Lung (tissue), 12 donors: Measurements from ENCODE around the gene RAB30. TPM values are rescaled to one million over a fixed set of nuclear protein-coding genes. Genes with fewer than 3 reads are reported as not detected.

Experiments used
- ATAC-seq: fragments of 200-7000 bp; cut with Tn5 transposase; one replicate; pipeline ENCODE4 v1.9.1; 2020; ENCODE audit warnings: moderate number of reproducible peaks; ENCODE audit not compliant: insufficient read depth, low FRiP score
- DNase-seq, 3 donors: peaks; one replicate each; pipeline ENCODE4 v3.0.0-alpha.2; 2013 to 2017
- H3K27ac ChIP-seq, 2 donors: one replicate each; pipeline ENCODE4 v1.5.1; 2013; ENCODE audit warnings: mild to moderate bottlenecking in 2 of 2, moderate library complexity in 2 of 2, control low read depth in 1 of 2, inconsistent platforms in 1 of 2, low read depth in 1 of 2, low read length in 1 of 2
- H3K27me3 ChIP-seq, 3 donors: one replicate each; pipeline ENCODE4 v1.5.1; 2013; ENCODE audit warnings: low read length in 2 of 3; ENCODE audit not compliant: control insufficient read depth in 3 of 3, insufficient read depth in 3 of 3
- H3K36me3 ChIP-seq, 4 donors: one replicate each; pipeline ENCODE4 v1.5.1; 2013; ENCODE audit warnings: low read length in 4 of 4, mild to moderate bottlenecking in 1 of 4, moderate library complexity in 1 of 4; ENCODE audit not compliant: control insufficient read depth in 4 of 4, insufficient read depth in 4 of 4
- H3K4me1 ChIP-seq, 5 donors: one replicate each; pipeline ENCODE4 v1.5.1; 2013; ENCODE audit warnings: low read length in 5 of 5, mild to moderate bottlenecking in 2 of 5, moderate library complexity in 1 of 5; ENCODE audit not compliant: control insufficient read depth in 5 of 5, insufficient read depth in 5 of 5
- H3K4me3 ChIP-seq: one replicate; pipeline ENCODE4 v1.5.1; 2013; ENCODE audit warnings: mild to moderate bottlenecking, control low read depth, moderate library complexity
- H3K9ac ChIP-seq, 2 donors: one replicate each; pipeline ENCODE4 v1.5.1; 2013; ENCODE audit warnings: low read length in 2 of 2, control low read depth in 1 of 2; ENCODE audit not compliant: insufficient read depth in 1 of 2
- H3K9me3 ChIP-seq, 4 donors: one replicate each; pipeline ENCODE4 v1.5.1; 2013; ENCODE audit warnings: low read length in 3 of 4, mild to moderate bottlenecking in 1 of 4, moderate library complexity in 1 of 4; ENCODE audit not compliant: control insufficient read depth in 4 of 4, insufficient read depth in 3 of 4
- CTCF ChIP-seq: IDR thresholded peaks from 2 replicates; pipeline ENCODE4 v1.5.1; 2012; ENCODE audit warnings: mild to moderate bottlenecking; ENCODE audit errors: control extremely low read depth, extremely low read depth
- WGBS, 2 donors: extraction: QIAGEN DNeasy Blood & Tissue Kit; methylation state at CpG; one replicate each; pipeline ENCODE4 v1.1.7; 2013; 5-methylcytosine and 5-hydroxymethylcytosine counted together
- polyA plus RNA-seq, 2 donors: library from polyadenylated mRNA; stranded (reverse); fragments of 200-250 nt; gene quantifications; one replicate each; pipeline ENCODE4 v1.2.1, GENCODE V29; 2013
- total RNA-seq, 2 donors: library from RNA; depleted of rRNA in 1 of 2; stranded (reverse); fragments of >200 nt in 1 of 2; gene quantifications; one replicate each; pipeline ENCODE4 v1.2.1, GENCODE V29; 2014 to 2021
- donor health status: control.
- donor health status: control.
- donor health status: Bipolar disorder and iron deficiency.
- donor health status: healthy.
- donor health status: DM: yes; HTN: yes; CAD: no.

The RAB30 gene
- total and polyA plus RNA-seq, 4 donors, result 1.6 to 25.5 (median 7.5) TPM

GRCh38 chr11:83021780-83022125 is 49.9 kb downstream of the RAB30 start:
- TF ChIP-seq CTCF, result no peak
- no peak for ATAC-seq
- Histone ChIP-seq H3K4me3 (no peak overlapping the region), H3K27ac (no peak overlapping the region), H3K4me1 (peaks cover 0 to 13% (median 3%) of the 10 kb centered on the region in 5 donors), H3K9me3 (peaks cover 0 to 2% (median 0%) of the 10 kb centered on the region in 4 donors), H3K36me3 (no peaks in the 10 kb centered on the region), H3K9ac (no peak overlapping the region), H3K27me3 (no peaks in the 10 kb centered on the region)
- WGBS, 2 donors, result 92 to 94% methylated on average over 2 of the region's 2 CpGs
- DNase-seq, result no peak

GRCh38 chr11:83020942-83021779 is 50.5 kb downstream of the RAB30 start:
- ATAC-seq, result no peak
- no peaks in the 10 kb centered on the region for H3K27me3 ChIP-seq
- H3K4me3 ChIP-seq, result no peak overlapping the region
- DNase-seq, result no peak
- no peak overlapping the region for H3K27ac ChIP-seq
- H3K4me1 ChIP-seq, result peaks cover 0 to 13% (median 3%) of the 10 kb centered on the region in 5 donors
- H3K9me3 ChIP-seq, result peaks cover 0 to 2% (median 0%) of the 10 kb centered on the region in 4 donors
- TF ChIP-seq CTCF, result no peak
- H3K36me3 ChIP-seq, result no peaks in the 10 kb centered on the region
- H3K9ac ChIP-seq, result no peak overlapping the region
- WGBS, 2 donors, result 96 to 97% methylated on average over 17 of the region's 17 CpGs

GRCh38 chr11:83019888-83020579 is 51.7 kb downstream of the RAB30 start:
- no peaks in the 10 kb centered on the region for H3K27me3 ChIP-seq
- no peak overlapping the region for H3K9ac ChIP-seq
- 95% methylated on average over 12 of the region's 12 CpGs for WGBS, 2 donors
- H3K36me3 ChIP-seq, result peaks cover 0 to 2% (median 0%) of the 10 kb centered on the region in 4 donors
- TF ChIP-seq CTCF, result no peak
- no peak for ATAC-seq
- H3K27ac ChIP-seq, result no peak overlapping the region
- DNase-seq, result no peak
- H3K4me3 ChIP-seq, result no peak overlapping the region
- H3K4me1 ChIP-seq, result peaks cover 0 to 13% (median 3%) of the 10 kb centered on the region in 5 donors
- peaks cover 0 to 2% (median 0%) of the 10 kb centered on the region in 4 donors for H3K9me3 ChIP-seq
